HG03575 (cell line): ENCODE data around the gene CCDC136.

Experiments used
- ATAC-seq: cut with Tn5 transposase; IDR thresholded peaks from one replicate; pipeline ENCODE4 v1.9.1; 2021; ENCODE audit not compliant: unreplicated experiment, insufficient number of reproducible peaks, low FRiP score; ENCODE audit errors: extremely low read depth

CCDC136 gene

GRCh38 chr7:128774921-128775320 is 16.8 kb upstream of the CCDC136 start:
- ATAC-seq, result no peak

GRCh38 chr7:128775744-128776474 is 15.9 kb upstream of the CCDC136 start, which contains the start of gene OPN1SW:
OPN1SW (minus strand) TSS chr7:128775794; CDS start chr7:128775781, 13 bp downstream.
- ATAC-seq, result no peak

- no peak for ATAC-seq
Measured at GRCh38 chr7:128777156-128778123, 14.3 kb upstream of the CCDC136 start.

- no peak for ATAC-seq
Measured at GRCh38 chr7:128778946-128779345, 12.8 kb upstream of the CCDC136 start.

- no peak for ATAC-seq
Measured at GRCh38 chr7:128781126-128781525, 10.6 kb upstream of the CCDC136 start.

GRCh38 chr7:128781851-128782250 is 9.9 kb upstream of the CCDC136 start:
- ATAC-seq, result no peak

GRCh38 chr7:128783143-128783861 is 8.5 kb upstream of the CCDC136 start:
- ATAC-seq, result no peak

GRCh38 chr7:128785738-128786137 is 6.0 kb upstream of the CCDC136 start:
- no peak for ATAC-seq

GRCh38 chr7:128788446-128789412 is 3.0 kb upstream of the CCDC136 start:
- no peak for ATAC-seq

- ATAC-seq, result no peak
Measured at GRCh38 chr7:128790315-128791041, 1.3 kb upstream of the CCDC136 start.

- ATAC-seq, result no peak
Measured at GRCh38 chr7:128791972-128792327, 182 bp downstream of the CCDC136 start.

- no peak for ATAC-seq
Measured at GRCh38 chr7:128792471-128793180, 858 bp downstream of the CCDC136 start.

- no peak for ATAC-seq
Measured at GRCh38 chr7:128793181-128793547, 1.4 kb downstream of the CCDC136 start.

GRCh38 chr7:128794020-128794419 is 2.3 kb downstream of the CCDC136 start:
- no peak for ATAC-seq

- ATAC-seq, result no peak
Measured at GRCh38 chr7:128794436-128794835, 2.7 kb downstream of the CCDC136 start.

- no peak for ATAC-seq
Measured at GRCh38 chr7:128795129-128795528, 3.4 kb downstream of the CCDC136 start.

GRCh38 chr7:128796327-128796726 is 4.6 kb downstream of the CCDC136 start:
- no peak for ATAC-seq
